Mesendoderm (in vitro differentiated cells): ENCODE data around the gene ASB5.

Source experiments
- DNase-seq: peaks from one replicate; pipeline ENCODE4 v3.0.0; 2013
- H2AK5ac ChIP-seq: 2 replicates; pipeline ENCODE4 v1.6.1; 2013; ENCODE audit warnings: low read length, inconsistent platforms
- H2BK120ac ChIP-seq: 2 replicates; pipeline ENCODE4 v1.6.1; 2013; ENCODE audit warnings: low read depth, mild to moderate bottlenecking, low read length, moderate library complexity, mixed read lengths
- H2BK15ac ChIP-seq: replicated peaks from 2 replicates; pipeline ENCODE4 v1.6.1; 2013; ENCODE audit warnings: low read depth, mild to moderate bottlenecking, moderate library complexity
- H2BK5ac ChIP-seq: 2 replicates; pipeline ENCODE4 v1.6.1; 2013; ENCODE audit warnings: low read length, inconsistent platforms
- H3K18ac ChIP-seq: 2 replicates; pipeline ENCODE4 v1.6.1; 2013; ENCODE audit warnings: mild to moderate bottlenecking, low read length, mixed read lengths
- H3K23ac ChIP-seq: one replicate; pipeline ENCODE4 v1.6.1; 2013; ENCODE audit warnings: low read length
- H3K27ac ChIP-seq: 2 replicates; pipeline ENCODE4 v1.5.1; 2013; ENCODE audit warnings: low read depth, mild to moderate bottlenecking, inconsistent platforms, low read length, moderate library complexity
- H3K27me3 ChIP-seq: 2 replicates; pipeline ENCODE4 v1.6.1; 2013; ENCODE audit warnings: low read length, control low read depth, mild to moderate bottlenecking, inconsistent platforms; ENCODE audit not compliant: insufficient read depth, poor library complexity
- H3K36me3 ChIP-seq: 2 replicates; pipeline ENCODE4 v1.6.1; 2013; ENCODE audit warnings: low read length, inconsistent platforms; ENCODE audit not compliant: control insufficient read depth, insufficient read depth
- H3K4ac ChIP-seq: one replicate; pipeline ENCODE4 v1.6.1; 2013; ENCODE audit warnings: low read depth, mild to moderate bottlenecking, low read length, moderate library complexity
- H3K4me1 ChIP-seq: 2 replicates; pipeline ENCODE4 v1.6.1; 2013; ENCODE audit warnings: low read depth, low read length, inconsistent platforms; ENCODE audit not compliant: control insufficient read depth
- H3K4me2 ChIP-seq: 2 replicates; pipeline ENCODE4 v1.6.1; 2013; ENCODE audit warnings: low read length
- H3K4me3 ChIP-seq: 2 replicates; pipeline ENCODE4 v1.5.1; 2013; ENCODE audit warnings: mild to moderate bottlenecking, low read length
- H3K56ac ChIP-seq: one replicate; pipeline ENCODE4 v1.6.1; 2013; ENCODE audit warnings: low read length
- H3K79me1 ChIP-seq: 2 replicates; pipeline ENCODE4 v1.6.1; 2013; ENCODE audit warnings: low read length, inconsistent platforms
- H3K79me2 ChIP-seq: 2 replicates; pipeline ENCODE4 v1.6.1; 2013; ENCODE audit warnings: mild to moderate bottlenecking, low read length; ENCODE audit not compliant: control insufficient read depth, insufficient read depth
- H3K9ac ChIP-seq: 2 replicates; pipeline ENCODE4 v1.6.1; 2013; ENCODE audit warnings: low read length, inconsistent platforms
- H4K5ac ChIP-seq: one replicate; pipeline ENCODE4 v1.6.1; 2013; ENCODE audit warnings: low read length
- H4K8ac ChIP-seq: one replicate; pipeline ENCODE4 v1.6.1; 2013; ENCODE audit warnings: low read depth, mild to moderate bottlenecking, control low read depth, low read length, moderate library complexity
- WGBS: extraction: QIAGEN DNeasy Blood & Tissue Kit; methylation state at CpG from one replicate; pipeline ENCODE4 v1.1.7; 2013; ENCODE audit warnings: low lambda C conversion rate, missing lambda C conversion rate; ENCODE audit not compliant: insufficient coverage; ENCODE audit errors: extremely low coverage; 5-methylcytosine and 5-hydroxymethylcytosine counted together

ASB5 gene

DNA sequence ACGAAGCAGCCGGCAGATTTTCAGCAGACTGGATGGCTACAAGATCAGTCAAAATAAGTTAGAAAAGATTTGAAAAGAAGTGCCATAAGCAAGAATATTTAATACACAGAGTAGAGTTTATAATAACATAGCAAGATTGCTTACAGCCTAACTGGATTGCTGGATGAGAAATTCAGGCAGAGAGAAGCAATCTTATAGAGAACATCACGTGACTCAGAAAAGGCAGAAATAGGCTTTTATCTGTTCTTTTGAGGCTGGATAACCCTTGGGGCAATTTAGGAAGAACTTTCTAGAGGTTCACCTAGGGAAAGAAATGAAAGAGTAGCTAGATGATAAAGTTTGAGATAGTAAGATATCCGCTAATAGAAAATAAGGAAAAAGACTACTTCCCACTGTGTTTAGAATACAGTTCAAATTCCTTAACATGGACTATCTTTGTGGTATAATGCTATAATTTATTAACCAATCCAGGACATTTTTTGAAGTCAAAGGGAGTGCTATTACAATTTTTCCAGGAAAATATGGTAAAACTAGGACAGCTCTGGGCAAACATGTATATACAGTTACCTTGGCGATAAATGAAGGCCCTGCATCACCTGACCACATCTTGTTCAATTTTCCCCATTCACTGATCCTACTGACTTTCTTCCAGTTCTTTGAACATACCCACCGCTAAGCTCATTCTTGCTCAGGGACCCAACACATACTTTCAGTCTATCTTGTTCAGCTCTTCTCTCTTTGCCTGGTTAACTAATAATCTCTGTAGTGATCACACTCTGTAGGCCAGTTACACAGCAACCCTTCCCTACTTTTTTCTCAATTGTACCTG lies 38.0 kb upstream of the ASB5 start:
- H3K18ac ChIP-seq: no peak overlapping the region

GRCh38 chr4:176303938-176304337 lies 34.9 kb upstream of the ASB5 start:
- no peak overlapping the region for H3K9ac ChIP-seq
- H3K27me3 ChIP-seq: no peaks in the 10 kb centered on the region
- no peak overlapping the region for H3K4ac ChIP-seq
- H3K23ac ChIP-seq: no peak overlapping the region
- peak overlapping the region; percentile 79 for H2BK5ac ChIP-seq
- no peak overlapping the region for H4K5ac ChIP-seq
- peak; percentile 90 for DNase-seq
- H3K18ac ChIP-seq: peak overlapping the region; percentile 80
- H2BK15ac ChIP-seq: peak overlapping the region; percentile 100
- no peaks in the 10 kb centered on the region for H3K79me1 ChIP-seq
- no peak overlapping the region for H4K8ac ChIP-seq
- no peaks in the 10 kb centered on the region for H3K79me2 ChIP-seq
- peaks cover 10% of the 10 kb centered on the region for H3K4me1 ChIP-seq
- peak overlapping the region; percentile 46 for H3K27ac ChIP-seq
- H2AK5ac ChIP-seq: no peak overlapping the region
- WGBS: no CpG with 5 or more reads among the region's 1 CpG
- H3K4me3 ChIP-seq: no peak overlapping the region
- H3K56ac ChIP-seq: no peak overlapping the region
- no peak overlapping the region for H3K4me2 ChIP-seq
- H2BK120ac ChIP-seq: peak overlapping the region; percentile 61
- H3K36me3 ChIP-seq: no peaks in the 10 kb centered on the region

More for the DNA sequence above, 38.0 kb upstream of the ASB5 start:
- Histone ChIP-seq H2BK15ac (no peak overlapping the region), H3K56ac (no peak overlapping the region), H4K8ac (no peak overlapping the region), H3K36me3 (no peaks in the 10 kb centered on the region), H3K4ac (peak overlapping the region; percentile 79), H3K4me1 (peaks cover 7% of the 10 kb centered on the region), H3K23ac (no peak overlapping the region), H3K27ac (no peak overlapping the region), H2BK120ac (no peak overlapping the region), H2AK5ac (no peak overlapping the region), H3K4me3 (no peak overlapping the region), H4K5ac (no peak overlapping the region), H3K9ac (no peak overlapping the region), H3K27me3 (no peaks in the 10 kb centered on the region), H3K79me2 (no peaks in the 10 kb centered on the region), H2BK5ac (no peak overlapping the region), H3K4me2 (no peak overlapping the region), H3K79me1 (no peaks in the 10 kb centered on the region)
- WGBS: no CpG with 5 or more reads among the region's 6 CpGs
- no peak for DNase-seq

- Histone ChIP-seq H3K27ac (no peak overlapping the region), H2BK15ac (peak overlapping the region; percentile 47), H3K9ac (no peak overlapping the region), H2AK5ac (peak overlapping the region; percentile 47), H3K79me2 (no peaks in the 10 kb centered on the region), H2BK5ac (no peak overlapping the region), H4K8ac (no peak overlapping the region), H3K79me1 (no peaks in the 10 kb centered on the region), H3K4ac (no peak overlapping the region), H3K56ac (no peak overlapping the region), H3K18ac (no peak overlapping the region), H4K5ac (no peak overlapping the region), H3K4me1 (peaks cover 10% of the 10 kb centered on the region), H3K36me3 (no peaks in the 10 kb centered on the region), H3K4me3 (no peak overlapping the region), H3K4me2 (no peak overlapping the region), H3K27me3 (no peaks in the 10 kb centered on the region), H3K23ac (no peak overlapping the region), H2BK120ac (peak overlapping the region; percentile 18)
- DNase-seq: peak; percentile 54
- no CpG with 5 or more reads among the region's 2 CpGs for WGBS
Measured at GRCh38 chr4:176302283-176303275, 33.6 kb upstream of the ASB5 start.

GRCh38 chr4:176300565-176300964 lies 31.5 kb upstream of the ASB5 start:
- H3K27ac ChIP-seq: peak overlapping the region; percentile 20
- no peak overlapping the region for H2BK120ac ChIP-seq
- peak; percentile 51 for DNase-seq
- H3K4me3 ChIP-seq: no peak overlapping the region
- H3K4me2 ChIP-seq: no peak overlapping the region
- peak overlapping the region; percentile 39 for H4K8ac ChIP-seq
- peak overlapping the region; percentile 16 for H3K4ac ChIP-seq
- no peaks in the 10 kb centered on the region for H3K79me1 ChIP-seq
- H3K27me3 ChIP-seq: no peaks in the 10 kb centered on the region
- no peaks in the 10 kb centered on the region for H3K36me3 ChIP-seq
- no peak overlapping the region for H3K9ac ChIP-seq
- no peaks in the 10 kb centered on the region for H3K79me2 ChIP-seq
- H3K4me1 ChIP-seq: peaks cover 10% of the 10 kb centered on the region
- peak overlapping the region; percentile 94 for H2BK15ac ChIP-seq
- peak overlapping the region; percentile 45 for H3K18ac ChIP-seq
- H3K56ac ChIP-seq: peak overlapping the region; percentile 45
- H2BK5ac ChIP-seq: peak overlapping the region; percentile 24
- no peak overlapping the region for H3K23ac ChIP-seq
- no peak overlapping the region for H2AK5ac ChIP-seq
- no peak overlapping the region for H4K5ac ChIP-seq

DNA sequence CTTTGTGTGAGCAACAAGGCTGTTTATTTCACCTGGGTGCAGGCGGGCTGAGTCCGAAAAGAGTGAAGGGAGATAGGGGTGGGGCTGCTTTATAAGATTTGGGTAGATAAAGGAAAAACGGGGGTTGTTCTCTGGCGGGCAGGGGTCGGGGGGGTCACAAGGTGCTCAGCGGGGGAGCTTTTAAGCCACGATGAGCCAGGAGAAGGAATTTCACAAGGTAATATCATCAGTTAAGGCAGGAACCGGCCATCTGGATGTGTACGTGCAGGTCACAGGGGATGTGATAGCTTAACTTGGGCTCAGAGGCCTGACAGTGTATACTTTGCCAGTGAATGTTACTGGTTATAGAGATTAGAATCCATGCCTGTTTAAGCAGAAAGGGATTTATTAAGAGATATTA lies 31.0 kb upstream of the ASB5 start:
- no CpG with 5 or more reads among the region's 9 CpGs for WGBS
- Histone ChIP-seq H3K4ac (no peak overlapping the region), H2BK120ac (peak overlapping the region; percentile 73), H3K79me2 (no peaks in the 10 kb centered on the region), H2BK5ac (peak overlapping the region; percentile 24), H3K23ac (no peak overlapping the region), H3K4me3 (no peak overlapping the region), H4K5ac (no peak overlapping the region), H2BK15ac (no peak overlapping the region), H2AK5ac (no peak overlapping the region), H4K8ac (no peak overlapping the region), H3K27ac (peak overlapping the region; percentile 20), H3K56ac (peak overlapping the region; percentile 45), H3K36me3 (no peaks in the 10 kb centered on the region), H3K27me3 (no peaks in the 10 kb centered on the region), H3K18ac (peak overlapping the region; percentile 45), H3K9ac (no peak overlapping the region), H3K79me1 (no peaks in the 10 kb centered on the region), H3K4me1 (peaks cover 10% of the 10 kb centered on the region), H3K4me2 (no peak overlapping the region)
- DNase-seq: peak; percentile 59
